H1 (cell line): ENCODE results near the gene CDC42EP4. TPM values are rescaled to one million over a fixed set of nuclear protein-coding genes. Genes with fewer than 3 reads are reported as not detected.

Experiments used
- CTCF ChIA-PET: fragments of 300-600 bp; sonication (Branson Sonifier 250); formaldehyde crosslinking; loops from one replicate; lab custom pipeline; 2021; ENCODE audit not compliant: partially characterized antibody; lab: Charles Lee
- POLR2A ChIA-PET: fragments of 300-600 bp; sonication (Branson Sonifier 250); formaldehyde crosslinking; loops from one replicate; lab custom pipeline; 2021; ENCODE audit warnings: inconsistent platforms; ENCODE audit not compliant: partially characterized antibody; lab: Charles Lee
- DNase-seq, 2 experiments: peaks; one replicate each; pipeline versions ENCODE4 v3.0.0 to v3.0.0-alpha.2; 2010 to 2022; ENCODE audit warnings: low spot score in 2 of 2, low read depth in 1 of 2, mixed read lengths in 1 of 2
- FAIRE-seq: peaks from 2 replicates; lab custom pipeline; 2011; peaks lifted over from hg19 to GRCh38; lab: Jason Lieb, UNC
- H2AFZ ChIP-seq: 2 replicates; pipeline ENCODE4 v1.8.1; 2012; ENCODE audit warnings: low read length, inconsistent platforms
- H2AK5ac ChIP-seq: 2 replicates; pipeline ENCODE4 v1.6.1; 2013; ENCODE audit warnings: low read depth, low read length
- H2BK120ac ChIP-seq: replicated peaks from 2 replicates; pipeline ENCODE3; 2013; ENCODE audit warnings: low read depth, low read length, inconsistent platforms
- H2BK12ac ChIP-seq: 2 replicates; pipeline ENCODE4 v1.6.1; 2013; ENCODE audit warnings: low read depth, low read length
- H2BK15ac ChIP-seq: 2 replicates; pipeline ENCODE4 v1.6.1; 2013; ENCODE audit warnings: low read length
- H2BK20ac ChIP-seq: 2 replicates; pipeline ENCODE4 v1.6.1; 2013; ENCODE audit warnings: low read length
- H2BK5ac ChIP-seq: 2 replicates; pipeline ENCODE4 v1.6.1; 2013; ENCODE audit warnings: low read depth, low read length
- H3K14ac ChIP-seq: 2 replicates; pipeline ENCODE4 v1.6.1; 2013; ENCODE audit warnings: inconsistent platforms; ENCODE audit not compliant: insufficient read length
- H3K18ac ChIP-seq: 2 replicates; pipeline ENCODE4 v1.6.1; 2013; ENCODE audit warnings: low read length; ENCODE audit errors: extremely low read depth
- H3K23ac ChIP-seq: 2 replicates; pipeline ENCODE4 v1.6.1; 2013; ENCODE audit warnings: inconsistent platforms; ENCODE audit not compliant: insufficient read length
- H3K23me2 ChIP-seq: 2 replicates; pipeline ENCODE4 v1.6.1; 2013; ENCODE audit warnings: low read depth, low read length
- H3K27ac ChIP-seq: 2 replicates; pipeline ENCODE4 v1.6.1; 2011; ENCODE audit warnings: low read depth, low read length, inconsistent platforms
- H3K27me3 ChIP-seq, 4 experiments: replicated peaks in 1 of 4; 1 replicate in 1 of 4; 2 replicates in 3 of 4; pipeline versions ENCODE4 v1.6.1 to v1.8.1; 2011 to 2013; ENCODE audit warnings: low read length in 3 of 4, mild to moderate bottlenecking in 3 of 4, inconsistent platforms in 2 of 4, mixed read lengths in 2 of 4, moderate library complexity in 1 of 4; ENCODE audit not compliant: control insufficient read depth in 3 of 4, insufficient read depth in 3 of 4; ENCODE audit errors: extremely low read depth in 1 of 4
- H3K36me3 ChIP-seq, 4 experiments: 2 replicates each; pipeline versions ENCODE4 v1.6.1 to v1.8.1; 2011 to 2013; ENCODE audit warnings: mild to moderate bottlenecking in 4 of 4, low read length in 3 of 4, moderate library complexity in 2 of 4, control low read depth in 1 of 4, inconsistent platforms in 1 of 4; ENCODE audit not compliant: insufficient read depth in 4 of 4, control insufficient read depth in 2 of 4
- H3K4ac ChIP-seq: replicated peaks from 2 replicates; pipeline ENCODE3; 2013; ENCODE audit warnings: low read length, low read depth, mixed read lengths, inconsistent platforms; ENCODE audit not compliant: insufficient read length
- H3K4me1 ChIP-seq, 4 experiments: replicated peaks in 1 of 4; 1 replicate in 1 of 4; 2 replicates in 3 of 4; pipeline versions ENCODE4 v1.6.1 to v1.8.1; 2011 to 2013; ENCODE audit warnings: low read length in 3 of 4, inconsistent platforms in 2 of 4, mixed read lengths in 1 of 4; ENCODE audit not compliant: insufficient read depth in 4 of 4, control insufficient read depth in 3 of 4
- H3K4me2 ChIP-seq, 2 experiments: 2 replicates each; pipeline versions ENCODE4 v1.6.1 to v1.8.1; 2011 to 2013; ENCODE audit warnings: low read depth in 2 of 2, low read length in 2 of 2, control low read depth in 1 of 2, inconsistent platforms in 1 of 2, mild to moderate bottlenecking in 1 of 2; ENCODE audit not compliant: insufficient read depth in 1 of 2
- H3K4me3 ChIP-seq, 4 experiments: fragments of 200-600, 300-600 bp in 1 of 4; sonication (generic), shearing (Covaris generic), sonication (Bioruptor Twin) in 1 of 4; 2 replicates each; pipeline versions ENCODE4 v1.5.1 to v1.8.1; 2011 to 2016; ENCODE audit warnings: low read length in 4 of 4, low read depth in 3 of 4, control low read depth in 2 of 4, inconsistent platforms in 2 of 4, mild to moderate bottlenecking in 2 of 4, mixed read lengths in 1 of 4, moderate library complexity in 1 of 4; ENCODE audit not compliant: insufficient read depth in 2 of 4; ENCODE audit errors: extremely low read depth in 1 of 4
- H3K56ac ChIP-seq: replicated peaks from 2 replicates; pipeline ENCODE3; 2013; ENCODE audit warnings: low read depth, mild to moderate bottlenecking, mixed read lengths, low read length, inconsistent platforms; ENCODE audit not compliant: insufficient read length
- H3K79me1 ChIP-seq: 2 replicates; pipeline ENCODE4 v1.6.1; 2013; ENCODE audit warnings: low read depth, low read length, control low read depth
- H3K79me2 ChIP-seq, 2 experiments: 2 replicates each; pipeline versions ENCODE4 v1.6.1 to v1.8.1; 2012 to 2013; ENCODE audit warnings: low read length in 2 of 2, mild to moderate bottlenecking in 2 of 2, inconsistent platforms in 1 of 2; ENCODE audit not compliant: insufficient read depth in 2 of 2, control insufficient read depth in 1 of 2
- H3K9ac ChIP-seq, 4 experiments: replicated peaks in 1 of 4; 1 replicate in 1 of 4; 2 replicates in 3 of 4; pipeline versions ENCODE4 v1.6.1 to v1.8.1; 2011 to 2013; ENCODE audit warnings: low read depth in 3 of 4, low read length in 3 of 4, control low read depth in 2 of 4, mild to moderate bottlenecking in 2 of 4, moderate library complexity in 2 of 4, inconsistent platforms in 1 of 4; ENCODE audit errors: extremely low read depth in 1 of 4
- H3K9me3 ChIP-seq, 2 experiments: 2 replicates each; pipeline versions ENCODE4 v1.6.1 to v1.8.1; 2012 to 2013; ENCODE audit warnings: mild to moderate bottlenecking in 2 of 2, moderate library complexity in 2 of 2, control low read depth in 1 of 2, inconsistent platforms in 1 of 2, low read depth in 1 of 2, low read length in 1 of 2, mixed read lengths in 1 of 2; ENCODE audit not compliant: insufficient read depth in 2 of 2
- H4K20me1 ChIP-seq, 2 experiments: replicated peaks in 1 of 2; 2 replicates each; pipeline versions ENCODE3 to v1.8.1; 2011 to 2013; ENCODE audit warnings: inconsistent platforms in 2 of 2, low read length in 2 of 2, mild to moderate bottlenecking in 1 of 2; ENCODE audit not compliant: insufficient read depth in 2 of 2, control insufficient read depth in 1 of 2
- H4K5ac ChIP-seq: 2 replicates; pipeline ENCODE4 v1.6.1; 2013; ENCODE audit warnings: low read length, low read depth, mixed read lengths, inconsistent platforms; ENCODE audit not compliant: insufficient read length
- H4K8ac ChIP-seq: 2 replicates; pipeline ENCODE4 v1.8.0; 2013; ENCODE audit warnings: mild to moderate bottlenecking, moderate library complexity, low read length, inconsistent platforms; ENCODE audit not compliant: insufficient read depth; ENCODE audit errors: extremely low read depth
- H4K91ac ChIP-seq: replicated peaks from 2 replicates; pipeline ENCODE3; 2013; ENCODE audit warnings: low read length, mixed read lengths, inconsistent platforms; ENCODE audit not compliant: insufficient read length
- CHD1 ChIP-seq: IDR thresholded peaks from 2 replicates; pipeline ENCODE4 v1.6.1; 2012; ENCODE audit warnings: low read depth, low read length, improper control_type of control experiment
- CREB1 ChIP-seq: IDR thresholded peaks from 2 replicates; pipeline ENCODE4 v1.6.1; 2012; ENCODE audit warnings: inconsistent platforms
- EGR1 ChIP-seq: IDR thresholded peaks from 2 replicates; pipeline ENCODE4 v1.6.1; 2011; ENCODE audit warnings: low read depth, low read length, borderline replicate concordance
- EP300 ChIP-seq, 2 experiments: IDR thresholded peaks; 1 replicate in 1 of 2; 2 replicates in 1 of 2; pipeline ENCODE4 v1.6.1; 2011 to 2012; ENCODE audit warnings: low read depth in 2 of 2, low read length in 2 of 2, mild to moderate bottlenecking in 2 of 2, borderline replicate concordance in 1 of 2, inconsistent platforms in 1 of 2, moderate library complexity in 1 of 2
- HDAC2 ChIP-seq, 2 experiments: fragments of 300-600 bp in 1 of 2; sonication (generic) in 1 of 2; IDR thresholded peaks; 2 replicates each; pipeline ENCODE4 v1.6.1; 2011 to 2012; ENCODE audit warnings: low read depth in 2 of 2, low read length in 2 of 2, mild to moderate bottlenecking in 2 of 2, moderate library complexity in 2 of 2, borderline replicate concordance in 1 of 2, inconsistent platforms in 1 of 2
- PHF8 ChIP-seq: fragments of 200-600 bp; sonication (generic); conservative IDR thresholded peaks from 2 replicates; pipeline ENCODE4 v1.7.1; 2012; ENCODE audit warnings: low read depth, mild to moderate bottlenecking, inconsistent platforms, low read length, moderate library complexity
- SIN3A ChIP-seq, 2 experiments: IDR thresholded peaks in 1 of 2; conservative IDR thresholded peaks in 1 of 2; 2 replicates each; pipeline ENCODE4 v1.6.1; 2011 to 2012; ENCODE audit warnings: low read length in 2 of 2, improper control_type of control experiment in 1 of 2, low read depth in 1 of 2, mild to moderate bottlenecking in 1 of 2
- SIRT6 ChIP-seq: IDR thresholded peaks from one replicate; pipeline ENCODE4 v1.7.1; 2012; ENCODE audit warnings: low read length, inconsistent platforms
- TAF7 ChIP-seq: optimal IDR thresholded peaks from 2 replicates; pipeline ENCODE3; 2011; ENCODE audit warnings: low read depth, mild to moderate bottlenecking, inconsistent platforms, low read length, moderate library complexity, borderline replicate concordance
- TBP ChIP-seq: IDR thresholded peaks from 2 replicates; pipeline ENCODE4 v1.6.1; 2011; ENCODE audit warnings: low read depth, low read length, improper control_type of control experiment
- YY1 ChIP-seq: IDR thresholded peaks from 2 replicates; pipeline ENCODE4 v1.6.1; 2011; ENCODE audit warnings: low read depth, mild to moderate bottlenecking, low read length
- WGBS, 2 experiments: shearing (Covaris generic) in 1 of 2; methylation state at CpG; one replicate each; pipeline versions ENCODE4 v1.1.6 to v1.1.7; 2013 to 2015; ENCODE audit warnings: low lambda C conversion rate in 2 of 2, mixed read lengths in 2 of 2, inconsistent platforms in 1 of 2, low coverage in 1 of 2, missing lambda C conversion rate in 1 of 2; ENCODE audit not compliant: insufficient replicate concordance in 2 of 2, insufficient coverage in 1 of 2, insufficient read length in 1 of 2; ENCODE audit errors: extremely low coverage in 1 of 2, missing lambda C conversion rate in 1 of 2; 5-methylcytosine and 5-hydroxymethylcytosine counted together
- polyA plus RNA-seq, 7 experiments: library from polyadenylated mRNA; depleted of rRNA in 3 of 7; stranded (reverse) in 5 of 7; unstranded in 2 of 7; fragments of >200 nt in 5 of 7; fragments of 200-250 nt in 2 of 7; gene quantifications; 1 replicate in 5 of 7; 2 replicates in 1 of 7; 4 replicates in 1 of 7; pipeline versions ENCODE4 v1.2.1 to v1.2.3, GENCODE V29; 2011 to 2013; ENCODE audit warnings: missing spikeins in 2 of 7, mixed read lengths in 2 of 7
- total RNA-seq: library from RNA; stranded (reverse); fragmentation: NEBNext Ultra II Directional; extraction: Animal tissue kit (Norgen Biotek cat#: 25700); gene quantifications from 2 replicates; pipeline ENCODE4 v1.2.1, GENCODE V29; 2021

The CDC42EP4 gene
- total and polyA plus RNA-seq, 2 of the 8 experiments (the other 6 are each of a cell fraction or from before 2014, with no cell fraction given): 8.8 to 12.6 TPM

DNA sequence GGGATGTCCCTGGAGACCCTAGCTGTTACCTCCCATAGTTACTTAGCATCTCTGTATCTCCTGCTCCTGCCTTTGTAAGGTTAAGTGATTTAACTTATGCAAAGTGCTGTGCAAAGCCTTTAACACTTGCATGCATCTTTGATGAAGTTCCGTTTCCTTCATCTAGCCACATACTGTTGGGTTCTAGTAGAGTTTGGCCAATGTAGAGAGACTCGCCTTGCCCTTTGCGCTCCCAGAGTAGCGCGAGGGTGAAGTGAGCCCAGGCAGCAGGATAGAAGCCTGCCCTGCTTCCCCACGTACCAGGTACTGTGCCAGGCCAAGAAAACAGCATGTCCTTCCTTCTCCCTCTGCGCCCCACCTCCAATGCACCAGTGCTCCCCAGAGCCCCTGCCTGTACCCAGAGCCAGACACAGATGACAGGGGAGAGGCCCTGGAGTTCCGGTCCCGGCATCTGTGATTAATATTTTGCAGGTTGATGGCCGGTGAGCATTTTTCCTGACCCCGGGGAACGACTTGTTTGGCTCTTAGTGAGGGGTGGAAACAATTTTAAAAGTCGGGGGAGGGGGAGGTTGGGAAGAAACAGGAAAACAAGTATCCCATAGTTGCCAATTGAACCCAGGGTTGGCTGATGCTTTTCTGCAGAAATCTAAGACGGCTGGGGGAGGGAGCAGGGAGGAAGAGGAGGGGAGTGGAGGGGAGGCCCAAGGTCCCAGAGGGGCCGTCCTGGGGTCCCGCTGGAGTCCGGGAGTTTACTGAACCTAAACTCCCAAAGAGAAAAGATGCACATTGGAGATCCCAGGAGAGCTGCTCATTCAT, 13.1 kb upstream of the CDC42EP4 start:
- H2AFZ ChIP-seq: no peak overlapping the region
- DNase-seq (no peak), FAIRE-seq (no peak)
- H2BK120ac ChIP-seq: no peak overlapping the region
- no peak overlapping the region for H3K9ac ChIP-seq
- no peaks in the 10 kb centered on the region for H3K27me3 ChIP-seq
- no peak overlapping the region for H3K4ac ChIP-seq
- no peaks in the 10 kb centered on the region for H4K20me1 ChIP-seq
- peak overlapping the region; percentile 91; the same call in 1 of the 2 replicates for H2BK20ac ChIP-seq
- ChIA-PET CTCF (interaction anchor here (0.7 to 2.8 kb wide), 6 partner anchors 10 to 45 kb away, joined by 3 to 7 read pairs (median 4); no protein-coding TSS in a partner anchor), POLR2A (interaction anchor here (1.5 to 3.3 kb wide), 3 partner anchors 10 to 23 kb away, joined by 4 to 11 read pairs (median 5); no protein-coding TSS in a partner anchor)
- no peak overlapping the region for H3K23ac ChIP-seq
- no peaks in the 10 kb centered on the region for H3K36me3 ChIP-seq
- H3K14ac ChIP-seq: no peak overlapping the region
- H3K4me3 ChIP-seq: no peak overlapping the region
- H3K4me1 ChIP-seq: peaks cover 4 to 13% (median 9%) of the 10 kb centered on the region in 4 experiments; a peak in 6 of 7 replicates
- no peak overlapping the region for H3K27ac ChIP-seq
- no peaks in the 10 kb centered on the region for H3K79me1 ChIP-seq
- no peaks in the 10 kb centered on the region for H3K9me3 ChIP-seq
- no peak overlapping the region for H3K56ac ChIP-seq
- peak overlapping the region; percentile 82; the same call in 1 of the 2 replicates for H2BK12ac ChIP-seq
- H3K23me2 ChIP-seq: no peaks in the 10 kb centered on the region
- no peak overlapping the region for H4K5ac ChIP-seq
- peak overlapping the region; percentile 21; the same call in 1 of the 2 replicates for H3K18ac ChIP-seq
- H3K4me2 ChIP-seq: peak overlapping the region in 1 of 2 experiments; percentile 11; a peak in 1 of 4 replicates
- H4K91ac ChIP-seq: no peak overlapping the region
- peak overlapping the region; percentile 49; the same call in 1 of the 2 replicates for H2BK5ac ChIP-seq
- no peak overlapping the region for H2AK5ac ChIP-seq
- H2BK15ac ChIP-seq: 0 out of 2 replicates have a peak overlapping the region, but pooled peaks have one; percentile 12
- H3K79me2 ChIP-seq: no peaks in the 10 kb centered on the region
- H4K8ac ChIP-seq: no peak overlapping the region
- WGBS, 2 experiments: 70% methylated on average over 17 of the region's 17 CpGs; no CpG with 5 or more reads in 1 of the 2 experiments
- TF ChIP-seq TBP: no peak
- TF ChIP-seq CHD1: no peak
- TF ChIP-seq PHF8: no peak
- TF ChIP-seq YY1: no peak
- no peak for TF ChIP-seq EP300 (IDR thresholded peaks at IDR 0.05; ENCODE audit: borderline replicate concordance in 1 of 2, low read depth in 2 of 2, low read length in 2 of 2)
- no peak for TF ChIP-seq EGR1
- TF ChIP-seq HDAC2 (IDR thresholded peaks at IDR 0.05; ENCODE audit: borderline replicate concordance in 1 of 2, low read depth in 2 of 2, low read length in 2 of 2): no peak
- no peak for TF ChIP-seq CREB1
- TF ChIP-seq TAF7: no peak
- TF ChIP-seq SIN3A (conservative IDR thresholded peaks at IDR 0.05 in 1 of 2, IDR thresholded peaks at IDR 0.05 in 1 of 2; ENCODE audit: low read depth in 1 of 2, low read length in 2 of 2): no peak
- no peak for TF ChIP-seq SIRT6
